DOHH2 (cell line): ENCODE results near the gene KRT80.

Source experiments
- CTCF ChIP-seq: fragments of 200-600 bp; sonication (generic); IDR thresholded peaks from one replicate; pipeline ENCODE4 v1.5.1; 2014; ENCODE audit warnings: antibody characterized with exemption, mild to moderate bottlenecking, low read depth, low read length; ENCODE audit not compliant: poor library complexity, severe bottlenecking
- EZH2phosphoT487 ChIP-seq: fragments of 200-600 bp; sonication (generic); IDR thresholded peaks from 2 replicates; pipeline ENCODE4 v1.6.1; 2017; ENCODE audit warnings: borderline replicate concordance, mild to moderate bottlenecking, antibody characterized with exemption, low read length, moderate library complexity, mixed read lengths

- TF ChIP-seq CTCF (no peak), EZH2phosphoT487 (no peak)
Measured at GRCh38 chr12:52156311-52156710, 35.5 kb downstream of the KRT80 start.
